ENCODE data around the gene WIZ.
"Not testable (repeated sequence)": the region's sequence is repeated elsewhere in the genome, so short reads cannot be mapped to it uniquely, and the experiment has no call there.

Gene WIZ

DNA sequence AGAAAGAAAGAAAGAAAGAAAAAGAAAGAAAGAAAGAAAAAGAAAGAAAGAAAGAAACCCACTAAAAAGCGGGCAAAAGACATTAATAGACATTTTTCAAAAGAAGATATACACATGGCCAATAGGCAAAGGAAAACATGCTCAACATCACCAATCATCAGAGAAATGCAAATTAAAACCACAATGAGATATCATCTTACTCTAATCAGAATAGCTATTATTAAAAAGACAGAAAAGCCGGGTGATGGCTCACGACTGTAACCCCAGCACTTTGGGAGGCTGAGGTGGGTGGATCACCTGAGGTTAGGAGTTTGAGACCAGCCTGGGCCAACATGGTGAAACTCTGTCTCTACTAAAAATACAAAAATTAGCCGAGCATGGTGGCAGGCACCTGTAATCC, 24.1 kb upstream of the WIZ start:
- H3K36me3 Mint-ChIP-seq; H3K9me3 Mint-ChIP-seq (ENCODE audit: low read depth); H3K27ac Mint-ChIP-seq; H3K27me3 Mint-ChIP-seq; H3K4me3 Mint-ChIP-seq: not testable (repeated sequence)
- H3K4me1 Mint-ChIP-seq (ENCODE audit: low read depth) = peaks cover 35% of the 10 kb centered on the region

GRCh38 chr19:15471639-15472101, 21.9 kb upstream of the WIZ start:
- Mint-ChIP-seq H3K27ac (no peak overlapping the region), H3K36me3 (no peaks in the 10 kb centered on the region), H3K4me3 (no peak overlapping the region), H3K27me3 (no peaks in the 10 kb centered on the region), H3K9me3 (ENCODE audit: low read depth) (no peaks in the 10 kb centered on the region), H3K4me1 (ENCODE audit: low read depth) (peaks cover 48% of the 10 kb centered on the region)

- Mint-ChIP-seq H3K36me3 (no peaks in the 10 kb centered on the region), H3K9me3 (ENCODE audit: low read depth) (no peaks in the 10 kb centered on the region), H3K4me1 (ENCODE audit: low read depth) (peaks cover 52% of the 10 kb centered on the region), H3K27ac (peak overlapping the region; percentile 87), H3K4me3 (peak overlapping the region; percentile 90), H3K27me3 (no peaks in the 10 kb centered on the region)
These were observed 19.9 kb upstream of the WIZ start for GRCh38 chr19:15469513-15470297.

DNA sequence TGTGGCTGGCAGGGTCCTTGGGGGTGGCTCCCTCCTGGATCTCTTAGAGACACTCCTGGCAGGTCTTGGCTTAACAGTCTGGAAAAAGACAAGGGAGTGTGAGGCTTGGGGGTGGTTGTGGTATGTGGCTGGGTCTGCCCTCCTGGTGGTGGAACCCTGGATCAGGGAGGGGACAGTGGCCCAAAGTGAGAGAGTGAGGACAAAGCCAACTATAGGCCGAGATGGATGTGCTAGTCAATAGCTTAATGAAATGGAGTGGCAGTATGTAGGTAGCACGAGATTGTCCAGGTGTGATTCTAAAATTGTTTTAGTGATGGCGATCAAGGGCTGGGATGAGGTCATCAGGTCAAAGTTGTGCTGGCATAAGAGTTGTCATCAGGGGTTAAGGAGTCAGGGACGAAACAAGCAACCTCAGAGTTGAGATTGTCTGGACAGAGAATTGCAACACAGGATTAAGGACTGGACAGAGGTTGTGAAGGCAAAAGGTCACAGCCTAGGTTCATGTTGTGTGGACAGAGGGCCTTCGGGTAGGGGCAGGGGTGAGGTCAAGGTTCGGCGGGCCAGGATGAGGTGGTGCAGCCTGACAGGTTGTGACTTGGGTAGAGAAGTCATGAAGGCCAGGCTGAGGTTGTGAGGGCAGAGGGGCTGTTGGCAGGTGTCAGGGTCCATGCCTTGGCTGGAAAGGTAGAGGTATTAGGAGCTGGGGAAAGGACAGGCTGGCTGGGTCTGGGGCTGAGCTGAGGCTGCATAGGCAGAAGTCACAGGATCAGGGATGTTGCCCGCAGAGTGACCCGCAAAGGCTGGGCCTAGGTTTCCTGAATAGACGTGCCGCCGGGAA, 19.1 kb upstream of the WIZ start:
- Mint-ChIP-seq H3K9me3 (ENCODE audit: low read depth) (no peaks in the 10 kb centered on the region), H3K36me3 (no peaks in the 10 kb centered on the region), H3K27ac (peak overlapping the region; percentile 87), H3K27me3 (no peaks in the 10 kb centered on the region), H3K4me3 (peak overlapping the region; percentile 87), H3K4me1 (ENCODE audit: low read depth) (peaks cover 55% of the 10 kb centered on the region)

GRCh38 chr19:15467734-15468214, 18.0 kb upstream of the WIZ start:
- no peaks in the 10 kb centered on the region for H3K36me3 Mint-ChIP-seq
- no peaks in the 10 kb centered on the region for H3K9me3 Mint-ChIP-seq (ENCODE audit: low read depth)
- peaks cover 57% of the 10 kb centered on the region for H3K4me1 Mint-ChIP-seq (ENCODE audit: low read depth)
- H3K4me3 Mint-ChIP-seq = peak overlapping the region; percentile 87
- H3K27ac Mint-ChIP-seq = peak overlapping the region; percentile 94
- no peaks in the 10 kb centered on the region for H3K27me3 Mint-ChIP-seq

- H3K27me3 Mint-ChIP-seq = no peaks in the 10 kb centered on the region
- peak overlapping the region; percentile 94 for H3K27ac Mint-ChIP-seq
- peaks cover 61% of the 10 kb centered on the region for H3K4me1 Mint-ChIP-seq (ENCODE audit: low read depth)
- peak overlapping the region; percentile 74 for H3K4me3 Mint-ChIP-seq
- H3K9me3 Mint-ChIP-seq (ENCODE audit: low read depth) = no peaks in the 10 kb centered on the region
- H3K36me3 Mint-ChIP-seq = no peaks in the 10 kb centered on the region
These were observed 17.3 kb upstream of the WIZ start for GRCh38 chr19:15466851-15467733.

DNA sequence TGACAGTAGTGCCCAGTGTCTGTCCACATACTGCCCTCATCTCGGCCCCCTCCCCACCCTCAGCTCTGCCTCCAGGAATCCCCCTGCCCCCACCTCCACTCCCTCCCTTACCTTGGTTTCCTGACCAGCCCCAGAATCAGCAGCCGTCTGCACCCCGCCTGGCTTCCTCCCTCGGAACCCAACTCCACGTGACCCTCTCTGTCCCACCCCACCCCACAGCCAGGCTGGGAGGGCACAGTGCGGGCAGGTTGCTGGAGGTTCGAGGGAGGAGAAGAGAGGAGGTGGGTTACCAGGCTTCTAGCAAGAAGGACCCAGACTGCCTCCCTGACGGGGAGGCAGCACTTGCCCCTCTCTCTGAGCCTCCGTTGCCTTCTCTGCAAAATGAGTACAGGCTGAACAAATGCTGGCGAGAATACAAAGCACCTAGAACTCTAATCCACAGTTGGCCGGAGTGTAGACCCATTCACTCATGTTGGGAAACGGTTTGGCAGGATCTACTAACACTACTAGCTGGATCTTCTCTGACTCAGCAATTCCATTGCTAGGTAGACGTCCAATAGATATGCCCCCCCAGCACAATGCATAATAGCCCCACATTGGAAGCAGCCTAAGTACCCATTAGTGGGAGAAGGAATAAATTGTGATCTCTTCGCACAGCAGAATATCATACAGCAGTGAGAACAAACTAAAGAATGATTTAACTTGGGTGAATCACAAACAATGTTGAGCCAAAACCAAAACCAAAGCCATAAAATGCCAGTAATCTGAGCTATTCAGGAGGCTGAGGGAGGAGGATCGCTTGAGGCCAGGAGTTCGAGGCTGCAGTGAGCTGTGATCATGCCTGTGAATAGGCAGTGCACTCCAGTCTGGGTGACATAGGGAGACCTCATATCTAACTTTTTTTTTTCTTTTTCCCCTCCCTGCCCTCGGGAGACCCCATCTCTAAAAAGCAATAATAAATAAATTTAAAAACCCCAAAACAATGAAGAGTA, 14.9 kb upstream of the WIZ start, which contains the start of gene RASAL3:
Gene RASAL3, minus strand, starts transcription at position 151 of the 992 bp plus-strand sequence. CDS start 186 bp downstream, outside the sequence.
- Mint-ChIP-seq H3K27ac (peak within 1 kb of the TSS; percentile 95), H3K36me3 (peaks cover 4% of the 10 kb centered on the region), H3K4me3 (peak within 1 kb of the TSS; percentile 94), H3K4me1 (ENCODE audit: low read depth) (peaks cover 70% of the 10 kb centered on the region), H3K27me3 (no peaks in the 10 kb centered on the region), H3K9me3 (ENCODE audit: low read depth) (no peaks in the 10 kb centered on the region)

DNA sequence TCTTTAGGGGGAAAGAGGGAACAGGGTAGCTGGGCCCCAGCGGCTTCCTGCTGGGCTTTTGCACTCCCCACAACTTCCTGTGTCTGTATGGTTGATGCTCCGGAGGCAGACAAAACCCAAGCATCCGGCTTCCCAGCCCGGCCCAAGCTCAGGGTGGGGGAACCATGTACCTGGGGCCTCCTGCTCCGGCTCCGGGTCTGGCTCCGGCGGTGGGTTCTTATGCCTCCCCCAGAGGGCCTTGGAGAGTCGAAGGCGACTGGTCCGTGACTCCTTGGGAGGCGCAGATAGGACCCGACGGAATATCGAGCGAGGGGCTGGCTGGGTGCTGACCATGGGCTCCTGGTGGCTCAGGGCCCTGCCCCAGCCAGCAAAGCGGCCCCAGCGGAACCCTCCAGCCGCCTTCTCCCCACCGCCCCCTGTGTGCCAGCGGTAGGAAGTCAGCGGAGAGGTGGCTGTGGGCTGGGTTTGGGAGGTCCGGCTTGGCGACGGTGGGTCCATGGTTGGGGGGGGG, 14.2 kb upstream of the WIZ start:
- peak overlapping the region; percentile 94 for H3K4me3 Mint-ChIP-seq
- no peaks in the 10 kb centered on the region for H3K9me3 Mint-ChIP-seq (ENCODE audit: low read depth)
- H3K4me1 Mint-ChIP-seq (ENCODE audit: low read depth) = peaks cover 66% of the 10 kb centered on the region
- peaks cover 4% of the 10 kb centered on the region for H3K36me3 Mint-ChIP-seq
- H3K27me3 Mint-ChIP-seq = no peaks in the 10 kb centered on the region
- peak overlapping the region; percentile 91 for H3K27ac Mint-ChIP-seq

DNA sequence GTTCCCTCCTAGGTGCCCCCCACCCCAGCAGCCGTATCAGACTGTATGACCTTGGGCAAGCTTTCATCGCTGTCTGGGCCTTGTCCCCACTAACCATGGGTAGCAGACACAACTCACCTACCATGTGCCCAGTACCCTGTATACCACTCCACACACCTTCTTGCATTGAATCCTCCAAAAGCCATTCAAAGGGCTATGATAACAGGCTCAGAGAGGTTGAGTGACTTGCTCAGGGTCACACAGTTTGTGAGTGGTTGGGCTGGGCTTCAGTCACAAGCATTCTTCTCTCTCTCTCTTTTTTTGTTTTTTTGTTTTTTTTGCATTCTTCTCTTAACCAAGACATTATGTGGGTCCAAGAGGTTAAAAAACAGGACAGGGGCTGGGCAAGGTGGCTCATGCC, 11.9 kb upstream of the WIZ start:
- Mint-ChIP-seq H3K27ac (peak overlapping the region; percentile 91), H3K27me3 (no peaks in the 10 kb centered on the region), H3K9me3 (ENCODE audit: low read depth) (no peaks in the 10 kb centered on the region), H3K4me3 (peak overlapping the region; percentile 76), H3K4me1 (ENCODE audit: low read depth) (peaks cover 44% of the 10 kb centered on the region), H3K36me3 (peaks cover 4% of the 10 kb centered on the region)

- Mint-ChIP-seq H3K27me3 (no peaks in the 10 kb centered on the region), H3K4me1 (ENCODE audit: low read depth) (peaks cover 32% of the 10 kb centered on the region), H3K4me3 (no peak overlapping the region), H3K9me3 (ENCODE audit: low read depth) (no peaks in the 10 kb centered on the region), H3K36me3 (peaks cover 4% of the 10 kb centered on the region), H3K27ac (no peak overlapping the region)
These were observed 8.1 kb upstream of the WIZ start for GRCh38 chr19:15457701-15458484.

GRCh38 chr19:15456871-15457700, 7.3 kb upstream of the WIZ start:
- H3K27me3 Mint-ChIP-seq = no peaks in the 10 kb centered on the region
- no peaks in the 10 kb centered on the region for H3K9me3 Mint-ChIP-seq (ENCODE audit: low read depth)
- H3K36me3 Mint-ChIP-seq = peaks cover 4% of the 10 kb centered on the region
- no peak overlapping the region for H3K27ac Mint-ChIP-seq
- no peak overlapping the region for H3K4me3 Mint-ChIP-seq
- peaks cover 25% of the 10 kb centered on the region for H3K4me1 Mint-ChIP-seq (ENCODE audit: low read depth)

- Mint-ChIP-seq H3K4me1 (ENCODE audit: low read depth) (peaks cover 20% of the 10 kb centered on the region), H3K27me3 (no peaks in the 10 kb centered on the region), H3K4me3 (no peak overlapping the region), H3K36me3 (peaks cover 4% of the 10 kb centered on the region), H3K27ac (no peak overlapping the region), H3K9me3 (ENCODE audit: low read depth) (no peaks in the 10 kb centered on the region)
These were observed 6.7 kb upstream of the WIZ start for GRCh38 chr19:15456441-15456840.

Measured in activated naive CD8-positive, alpha-beta T cell (primary cell).